ENCODE measurements around the gene UBE2G1.

DNA sequence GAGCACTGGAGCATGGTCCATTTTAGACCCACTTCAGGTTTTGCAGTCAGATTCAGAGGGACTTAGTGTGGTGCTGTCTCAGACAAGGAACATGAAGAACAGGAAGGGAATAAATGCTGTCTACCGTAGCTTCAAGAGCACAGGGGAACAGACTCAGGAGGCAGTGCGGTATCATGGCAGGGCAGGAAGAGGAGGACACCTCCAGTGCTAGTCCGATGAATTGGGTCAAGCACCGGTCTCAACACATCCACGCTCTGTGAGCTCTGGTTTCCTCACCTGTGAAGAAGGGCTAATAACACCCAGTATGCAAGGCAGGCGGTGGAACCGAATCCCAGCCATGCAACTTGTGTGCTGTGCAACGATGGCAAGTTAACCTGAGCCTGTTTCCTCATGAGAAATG is 99.1 kb downstream of the UBE2G1 start:
- TF ChIP-seq, protein P1, sequence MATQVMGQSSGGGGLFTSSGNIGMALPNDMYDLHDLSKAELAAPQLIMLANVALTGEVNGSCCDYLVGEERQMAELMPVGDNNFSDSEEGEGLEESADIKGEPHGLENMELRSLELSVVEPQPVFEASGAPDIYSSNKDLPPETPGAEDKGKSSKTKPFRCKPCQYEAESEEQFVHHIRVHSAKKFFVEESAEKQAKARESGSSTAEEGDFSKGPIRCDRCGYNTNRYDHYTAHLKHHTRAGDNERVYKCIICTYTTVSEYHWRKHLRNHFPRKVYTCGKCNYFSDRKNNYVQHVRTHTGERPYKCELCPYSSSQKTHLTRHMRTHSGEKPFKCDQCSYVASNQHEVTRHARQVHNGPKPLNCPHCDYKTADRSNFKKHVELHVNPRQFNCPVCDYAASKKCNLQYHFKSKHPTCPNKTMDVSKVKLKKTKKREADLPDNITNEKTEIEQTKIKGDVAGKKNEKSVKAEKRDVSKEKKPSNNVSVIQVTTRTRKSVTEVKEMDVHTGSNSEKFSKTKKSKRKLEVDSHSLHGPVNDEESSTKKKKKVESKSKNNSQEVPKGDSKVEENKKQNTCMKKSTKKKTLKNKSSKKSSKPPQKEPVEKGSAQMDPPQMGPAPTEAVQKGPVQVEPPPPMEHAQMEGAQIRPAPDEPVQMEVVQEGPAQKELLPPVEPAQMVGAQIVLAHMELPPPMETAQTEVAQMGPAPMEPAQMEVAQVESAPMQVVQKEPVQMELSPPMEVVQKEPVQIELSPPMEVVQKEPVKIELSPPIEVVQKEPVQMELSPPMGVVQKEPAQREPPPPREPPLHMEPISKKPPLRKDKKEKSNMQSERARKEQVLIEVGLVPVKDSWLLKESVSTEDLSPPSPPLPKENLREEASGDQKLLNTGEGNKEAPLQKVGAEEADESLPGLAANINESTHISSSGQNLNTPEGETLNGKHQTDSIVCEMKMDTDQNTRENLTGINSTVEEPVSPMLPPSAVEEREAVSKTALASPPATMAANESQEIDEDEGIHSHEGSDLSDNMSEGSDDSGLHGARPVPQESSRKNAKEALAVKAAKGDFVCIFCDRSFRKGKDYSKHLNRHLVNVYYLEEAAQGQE (IDR thresholded peaks at IDR 0.05; ENCODE audit: insufficient read depth in 1 of 2, low read depth in 2 of 2, low read length in 2 of 2), result no peak
- no peak; the same call in 1 of the 2 replicates for TF ChIP-seq POLR2AphosphoS5 (IDR thresholded peaks at IDR 0.05; ENCODE audit: low read depth, low read length)
